Tibial nerve (tissue), 3 donors: Measurements from ENCODE around the gene SF3B5.

ENCODE experiments used
- CTCF ChIP-seq, 5 experiments: fragments of 200-600 bp in 3 of 5; fragments of 450-650 bp in 2 of 5; sonication (generic) in 3 of 5; IDR thresholded peaks; one replicate each; pipeline ENCODE4 v1.5.1; 2016 to 2019; ENCODE audit warnings: antibody characterized with exemption in 5 of 5, mild to moderate bottlenecking in 3 of 5, moderate library complexity in 2 of 5
- POLR2A ChIP-seq, 2 donors: fragments of 450-650 bp; IDR thresholded peaks; one replicate each; pipeline ENCODE4 v1.6.1; 2017; ENCODE audit warnings: antibody characterized with exemption in 2 of 2, mild to moderate bottlenecking in 2 of 2, moderate library complexity in 2 of 2

DNA sequence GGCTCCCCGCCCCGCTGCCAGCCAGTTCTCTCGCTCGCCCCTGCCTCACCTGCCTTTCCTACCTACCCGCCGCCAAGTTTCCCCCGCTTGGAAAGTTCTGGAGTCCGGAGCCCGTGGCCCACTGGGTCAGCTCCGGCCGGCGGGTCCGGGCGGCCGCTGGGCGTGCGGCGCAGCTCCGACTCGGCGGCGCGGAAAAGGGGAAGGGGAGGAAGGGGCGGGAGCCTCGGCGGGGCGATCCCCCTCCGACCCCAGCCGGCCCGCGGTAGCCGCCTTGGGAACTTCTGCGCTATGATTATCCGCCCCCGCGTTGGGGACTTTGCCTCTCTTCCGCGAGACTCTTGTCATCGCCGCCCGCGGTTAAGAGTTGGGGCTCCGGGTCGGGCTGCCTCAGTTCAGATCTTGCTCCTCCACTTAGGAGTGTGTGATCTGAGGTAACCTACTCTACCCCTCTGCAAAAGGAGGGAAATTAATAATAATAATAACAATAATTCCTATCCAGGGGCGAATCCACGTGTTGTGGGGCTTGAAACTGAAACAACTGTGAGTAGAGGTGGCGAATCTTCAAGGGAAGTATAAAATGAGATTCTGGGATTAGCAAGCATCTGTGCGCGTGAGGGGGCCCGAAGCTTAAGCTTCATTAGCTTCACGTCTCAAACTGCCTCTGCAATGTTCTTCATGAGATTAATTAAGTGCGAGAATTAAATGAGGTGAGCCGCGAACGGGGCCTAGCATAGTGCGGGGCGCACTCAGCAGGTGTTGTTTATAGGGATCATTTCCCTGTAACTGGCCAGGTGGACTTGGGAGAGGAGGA is 30.8 kb downstream of the SF3B5 start:
- TF ChIP-seq CTCF (IDR thresholded peaks at IDR 0.05) (no peak), POLR2A (IDR thresholded peaks at IDR 0.05) (no peak)
